ENCODE measurements around the gene MEX3B. TPM values are rescaled to one million over a fixed set of nuclear protein-coding genes. Genes with fewer than 3 reads are reported as not detected.

Gene MEX3B
- total and polyA plus RNA-seq, 9 of the 15 experiments (the other 6 are each of a cell fraction or from before 2014, with no cell fraction given): 0.94 to 12.8 (median 3.6) TPM

DNA sequence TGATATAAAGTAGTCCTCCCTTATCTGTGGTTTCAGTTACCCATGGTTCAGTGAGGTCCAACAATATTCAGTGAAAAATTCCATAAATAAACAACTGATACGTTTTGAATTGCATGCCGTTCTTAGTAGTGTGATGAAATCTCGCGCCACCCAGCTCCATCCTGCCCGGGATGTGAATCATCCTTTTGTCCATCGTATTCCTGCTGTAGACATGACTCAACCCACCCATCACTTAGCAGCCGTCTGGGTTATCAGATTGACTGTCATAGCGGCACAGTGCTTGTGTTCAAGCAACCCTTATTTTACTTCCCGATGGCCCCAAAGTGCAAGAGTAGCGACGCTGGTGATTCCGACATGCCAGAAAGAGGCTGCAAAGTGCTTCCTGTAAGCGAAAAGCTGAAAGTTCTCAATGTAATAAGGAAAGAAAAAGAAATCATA lies 48.0 kb upstream of the MEX3B start (continued):
- TF ChIP-seq, protein P1, sequence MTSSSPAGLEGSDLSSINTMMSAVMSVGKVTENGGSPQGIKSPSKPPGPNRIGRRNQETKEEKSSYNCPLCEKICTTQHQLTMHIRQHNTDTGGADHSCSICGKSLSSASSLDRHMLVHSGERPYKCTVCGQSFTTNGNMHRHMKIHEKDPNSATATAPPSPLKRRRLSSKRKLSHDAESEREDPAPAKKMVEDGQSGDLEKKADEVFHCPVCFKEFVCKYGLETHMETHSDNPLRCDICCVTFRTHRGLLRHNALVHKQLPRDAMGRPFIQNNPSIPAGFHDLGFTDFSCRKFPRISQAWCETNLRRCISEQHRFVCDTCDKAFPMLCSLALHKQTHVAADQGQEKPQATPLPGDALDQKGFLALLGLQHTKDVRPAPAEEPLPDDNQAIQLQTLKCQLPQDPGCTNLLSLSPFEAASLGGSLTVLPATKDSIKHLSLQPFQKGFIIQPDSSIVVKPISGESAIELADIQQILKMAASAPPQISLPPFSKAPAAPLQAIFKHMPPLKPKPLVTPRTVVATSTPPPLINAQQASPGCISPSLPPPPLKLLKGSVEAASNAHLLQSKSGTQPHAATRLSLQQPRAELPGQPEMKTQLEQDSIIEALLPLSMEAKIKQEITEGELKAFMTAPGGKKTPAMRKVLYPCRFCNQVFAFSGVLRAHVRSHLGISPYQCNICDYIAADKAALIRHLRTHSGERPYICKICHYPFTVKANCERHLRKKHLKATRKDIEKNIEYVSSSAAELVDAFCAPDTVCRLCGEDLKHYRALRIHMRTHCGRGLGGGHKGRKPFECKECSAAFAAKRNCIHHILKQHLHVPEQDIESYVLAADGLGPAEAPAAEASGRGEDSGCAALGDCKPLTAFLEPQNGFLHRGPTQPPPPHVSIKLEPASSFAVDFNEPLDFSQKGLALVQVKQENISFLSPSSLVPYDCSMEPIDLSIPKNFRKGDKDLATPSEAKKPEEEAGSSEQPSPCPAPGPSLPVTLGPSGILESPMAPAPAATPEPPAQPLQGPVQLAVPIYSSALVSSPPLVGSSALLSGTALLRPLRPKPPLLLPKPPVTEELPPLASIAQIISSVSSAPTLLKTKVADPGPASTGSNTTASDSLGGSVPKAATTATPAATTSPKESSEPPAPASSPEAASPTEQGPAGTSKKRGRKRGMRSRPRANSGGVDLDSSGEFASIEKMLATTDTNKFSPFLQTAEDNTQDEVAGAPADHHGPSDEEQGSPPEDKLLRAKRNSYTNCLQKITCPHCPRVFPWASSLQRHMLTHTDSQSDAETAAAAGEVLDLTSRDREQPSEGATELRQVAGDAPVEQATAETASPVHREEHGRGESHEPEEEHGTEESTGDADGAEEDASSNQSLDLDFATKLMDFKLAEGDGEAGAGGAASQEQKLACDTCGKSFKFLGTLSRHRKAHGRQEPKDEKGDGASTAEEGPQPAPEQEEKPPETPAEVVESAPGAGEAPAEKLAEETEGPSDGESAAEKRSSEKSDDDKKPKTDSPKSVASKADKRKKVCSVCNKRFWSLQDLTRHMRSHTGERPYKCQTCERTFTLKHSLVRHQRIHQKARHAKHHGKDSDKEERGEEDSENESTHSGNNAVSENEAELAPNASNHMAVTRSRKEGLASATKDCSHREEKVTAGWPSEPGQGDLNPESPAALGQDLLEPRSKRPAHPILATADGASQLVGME (CRISPR knock-in tag; IDR thresholded peaks at IDR 0.05): peak; percentile 91
- TF ChIP-seq POU5F1 (IDR thresholded peaks at IDR 0.05; ENCODE audit: borderline replicate concordance, low read depth, low read length, partially characterized antibody): no peak
- TF ChIP-seq CHD2 (IDR thresholded peaks at IDR 0.05; ENCODE audit: low read depth, low read length): peak; percentile 72
- TF ChIP-seq, protein P2, sequence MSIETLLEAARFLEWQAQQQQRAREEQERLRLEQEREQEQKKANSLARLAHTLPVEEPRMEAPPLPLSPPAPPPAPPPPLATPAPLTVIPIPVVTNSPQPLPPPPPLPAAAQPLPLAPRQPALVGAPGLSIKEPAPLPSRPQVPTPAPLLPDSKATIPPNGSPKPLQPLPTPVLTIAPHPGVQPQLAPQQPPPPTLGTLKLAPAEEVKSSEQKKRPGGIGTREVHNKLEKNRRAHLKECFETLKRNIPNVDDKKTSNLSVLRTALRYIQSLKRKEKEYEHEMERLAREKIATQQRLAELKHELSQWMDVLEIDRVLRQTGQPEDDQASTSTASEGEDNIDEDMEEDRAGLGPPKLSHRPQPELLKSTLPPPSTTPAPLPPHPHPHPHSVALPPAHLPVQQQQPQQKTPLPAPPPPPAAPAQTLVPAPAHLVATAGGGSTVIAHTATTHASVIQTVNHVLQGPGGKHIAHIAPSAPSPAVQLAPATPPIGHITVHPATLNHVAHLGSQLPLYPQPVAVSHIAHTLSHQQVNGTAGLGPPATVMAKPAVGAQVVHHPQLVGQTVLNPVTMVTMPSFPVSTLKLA (conservative IDR thresholded peaks at IDR 0.05): peak in 1 of 2 experiments; percentile 51; a peak in 2 of 4 replicates
- peak; percentile 93 for TF ChIP-seq DPF2 (IDR thresholded peaks at IDR 0.05)
- TF ChIP-seq GATA2 (CRISPR knock-in tag; IDR thresholded peaks at IDR 0.05): peak; percentile 67; the same call in 1 of the 2 replicates
- TF ChIP-seq ZNF24 (IDR thresholded peaks at IDR 0.05): peak; percentile 30; the same call in 1 of the 2 replicates
- peak; percentile 94 for TF ChIP-seq ZNF57 (CRISPR knock-in tag; IDR thresholded peaks at IDR 0.05)
- peak; percentile 49 for TF ChIP-seq TEAD4 (IDR thresholded peaks at IDR 0.05; ENCODE audit: low read length)
- TF ChIP-seq TEAD4 (CRISPR knock-in tag; IDR thresholded peaks at IDR 0.05; ENCODE audit: borderline replicate concordance): no peak
- TF ChIP-seq, protein P3, sequence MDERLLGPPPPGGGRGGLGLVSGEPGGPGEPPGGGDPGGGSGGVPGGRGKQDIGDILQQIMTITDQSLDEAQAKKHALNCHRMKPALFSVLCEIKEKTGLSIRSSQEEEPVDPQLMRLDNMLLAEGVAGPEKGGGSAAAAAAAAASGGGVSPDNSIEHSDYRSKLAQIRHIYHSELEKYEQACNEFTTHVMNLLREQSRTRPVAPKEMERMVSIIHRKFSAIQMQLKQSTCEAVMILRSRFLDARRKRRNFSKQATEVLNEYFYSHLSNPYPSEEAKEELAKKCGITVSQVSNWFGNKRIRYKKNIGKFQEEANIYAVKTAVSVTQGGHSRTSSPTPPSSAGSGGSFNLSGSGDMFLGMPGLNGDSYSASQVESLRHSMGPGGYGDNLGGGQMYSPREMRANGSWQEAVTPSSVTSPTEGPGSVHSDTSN (CRISPR knock-in tag; IDR thresholded peaks at IDR 0.05; ENCODE audit: low read depth): no peak
- TF ChIP-seq, protein P3 (tag; conservative IDR thresholded peaks at IDR 0.05; ENCODE audit: low read depth): peak; percentile 90
- peak; percentile 14; the same call in 1 of the 2 replicates for TF ChIP-seq CBFA2T3 (IDR thresholded peaks at IDR 0.05)
- TF ChIP-seq CTBP1 (IDR thresholded peaks at IDR 0.05; ENCODE audit: borderline replicate concordance): peak; percentile 100
- peak; percentile 98 for TF ChIP-seq MEIS2 (IDR thresholded peaks at IDR 0.05; ENCODE audit: partially characterized antibody)
- 0 out of 2 replicates have a peak, but pooled peaks have one; percentile 45 for TF ChIP-seq MYBL2 (IDR thresholded peaks at IDR 0.05; ENCODE audit: low read depth)
- no peak for TF ChIP-seq MYBL2 (CRISPR knock-in tag; IDR thresholded peaks at IDR 0.05; ENCODE audit: borderline replicate concordance)
- no peak for TF ChIP-seq SRSF9 (IDR thresholded peaks at IDR 0.05; ENCODE audit: borderline replicate concordance, low read depth, low read length)
- peak; percentile 33 for TF ChIP-seq NEUROD1 (IDR thresholded peaks at IDR 0.05; ENCODE audit: borderline replicate concordance, low read depth, low read length, partially characterized antibody)
